Stimulated activated naive CD8-positive, alpha-beta T cell treated with anti-CD3 and anti-CD28 coated beads, Interleukin-15, Interleukin-2, amounts not matched to agents 100 U/mL and 50 U/mL, for 24 hours (primary cell): ENCODE data around the gene RFFL.
"Not testable (repeated sequence)": the region's sequence is repeated elsewhere in the genome, so short reads cannot be mapped to it uniquely, and the experiment has no call there.

Experiments used
- ATAC-seq: fragments of 150-1000 bp; cut with Tn5 transposase; one replicate; pipeline ENCODE4 v1.10.0; 2021
- DNase-seq: peaks from one replicate; pipeline ENCODE4 v3.0.0; 2021

RFFL gene, protein sequence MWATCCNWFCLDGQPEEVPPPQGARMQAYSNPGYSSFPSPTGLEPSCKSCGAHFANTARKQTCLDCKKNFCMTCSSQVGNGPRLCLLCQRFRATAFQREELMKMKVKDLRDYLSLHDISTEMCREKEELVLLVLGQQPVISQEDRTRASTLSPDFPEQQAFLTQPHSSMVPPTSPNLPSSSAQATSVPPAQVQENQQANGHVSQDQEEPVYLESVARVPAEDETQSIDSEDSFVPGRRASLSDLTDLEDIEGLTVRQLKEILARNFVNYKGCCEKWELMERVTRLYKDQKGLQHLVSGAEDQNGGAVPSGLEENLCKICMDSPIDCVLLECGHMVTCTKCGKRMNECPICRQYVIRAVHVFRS

DNA sequence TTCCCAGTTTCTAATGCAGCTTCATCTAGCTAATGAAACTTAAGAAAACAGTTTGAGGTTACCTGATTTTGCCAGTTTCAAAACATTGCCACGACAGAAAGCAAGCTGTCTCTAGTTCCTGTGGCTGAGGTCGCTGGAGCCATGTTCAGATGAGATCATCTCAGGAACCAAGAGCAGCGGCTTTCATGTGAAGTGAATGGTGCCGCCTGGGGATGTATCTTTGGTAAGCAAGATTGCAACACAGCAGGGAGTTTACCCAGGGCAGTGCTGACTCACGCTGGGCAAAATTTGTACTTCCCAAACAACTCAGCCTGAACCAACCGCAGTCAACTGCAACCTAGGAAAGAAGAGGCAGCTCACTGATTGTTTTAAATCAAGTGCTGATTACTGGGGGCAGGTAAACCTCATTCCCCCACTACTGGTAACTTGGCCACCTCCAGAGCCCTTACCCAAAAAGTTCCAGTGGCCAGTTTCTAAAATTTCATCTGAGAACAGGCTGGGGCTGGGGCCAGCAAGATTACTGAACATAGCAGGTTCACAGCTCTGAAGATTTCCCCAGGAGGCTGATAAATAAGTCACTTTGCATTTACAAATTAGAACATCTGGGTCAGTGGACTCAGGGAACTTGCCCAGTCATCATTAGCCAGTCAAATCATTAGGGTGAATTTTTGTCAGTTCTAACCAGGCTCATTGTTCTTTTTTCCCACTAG is at the start of gene RFFL:
Gene RFFL (minus strand): TSS at position 194 of the 710 bp plus-strand sequence. CDS start 37,154 bp downstream, outside the sequence.
- peak; percentile 83 for DNase-seq

DNA sequence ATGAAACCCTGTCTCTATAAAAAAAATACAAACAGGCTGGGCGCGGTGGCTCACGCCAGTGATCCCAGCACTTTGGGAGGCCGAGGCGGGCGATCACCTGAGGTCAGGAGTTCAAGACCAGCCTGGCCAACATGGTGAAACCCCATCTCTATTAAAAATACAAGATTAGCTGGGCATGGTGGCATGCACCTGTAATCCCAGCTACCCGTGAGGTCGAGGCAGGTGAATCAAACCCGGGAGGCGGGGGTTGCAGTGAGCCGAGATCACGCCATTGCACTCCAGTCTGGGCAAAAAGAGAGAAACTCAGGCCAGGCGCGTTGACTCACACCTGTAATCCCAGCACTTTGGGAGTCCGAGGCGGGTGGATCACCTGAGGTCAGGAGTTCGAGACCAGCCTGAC is 47.3 kb upstream of the RFFL start:
- ATAC-seq, DNase-seq: not testable (repeated sequence)

More for the DNA sequence above, at the start of gene RFFL:
- peak; percentile 99 for ATAC-seq

DNA sequence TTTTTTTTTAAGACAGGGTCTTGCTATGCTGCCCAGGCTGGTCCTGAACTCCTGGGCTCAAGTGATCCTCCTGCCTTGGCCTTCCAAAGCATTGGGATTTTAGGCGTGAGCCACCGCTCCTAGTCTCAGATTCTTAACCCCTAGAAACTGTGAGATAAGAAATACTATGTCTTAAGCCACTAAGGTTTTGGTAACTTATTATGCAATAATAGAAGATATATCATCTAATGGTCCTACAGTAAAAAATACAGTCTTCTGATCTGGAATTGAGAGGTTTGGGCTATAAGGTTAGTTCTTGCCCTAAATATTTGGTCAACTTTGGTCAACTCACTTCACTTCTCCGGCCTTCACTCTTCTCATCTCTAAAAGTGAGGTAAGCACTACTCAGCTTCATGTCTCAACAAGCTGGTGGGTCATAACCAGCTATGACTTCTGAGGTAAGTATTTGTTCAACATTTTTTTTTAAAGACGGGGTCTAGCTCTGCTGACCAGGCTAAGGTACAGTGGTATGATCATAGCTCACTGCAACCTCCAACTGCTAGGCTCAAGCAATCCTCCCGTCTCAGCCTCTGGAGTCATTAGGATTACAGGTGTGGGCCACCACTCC is 41.4 kb upstream of the RFFL start:
- DNase-seq (no peak), ATAC-seq (no peak)

DNA sequence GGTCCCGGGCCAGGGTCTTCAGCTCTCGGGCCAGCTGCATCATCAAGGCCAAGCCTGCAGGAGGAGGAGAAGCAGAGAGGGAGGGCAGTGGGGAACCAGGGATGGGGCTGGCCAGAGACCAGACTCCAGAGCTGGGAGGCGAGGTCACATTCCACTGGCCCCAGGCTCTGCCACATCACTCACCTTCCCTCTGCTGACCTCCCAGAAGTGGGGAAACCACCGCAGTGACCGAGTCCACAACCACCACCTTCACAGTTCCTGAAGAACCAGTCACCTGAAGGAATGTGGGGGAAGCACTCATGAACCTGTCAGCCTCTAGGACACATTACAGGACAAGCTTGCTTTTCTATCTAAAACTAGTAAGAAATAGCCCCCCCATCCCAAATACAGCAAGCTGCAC is 39.8 kb upstream of the RFFL start:
- DNase-seq: no peak
- ATAC-seq: no peak

DNA sequence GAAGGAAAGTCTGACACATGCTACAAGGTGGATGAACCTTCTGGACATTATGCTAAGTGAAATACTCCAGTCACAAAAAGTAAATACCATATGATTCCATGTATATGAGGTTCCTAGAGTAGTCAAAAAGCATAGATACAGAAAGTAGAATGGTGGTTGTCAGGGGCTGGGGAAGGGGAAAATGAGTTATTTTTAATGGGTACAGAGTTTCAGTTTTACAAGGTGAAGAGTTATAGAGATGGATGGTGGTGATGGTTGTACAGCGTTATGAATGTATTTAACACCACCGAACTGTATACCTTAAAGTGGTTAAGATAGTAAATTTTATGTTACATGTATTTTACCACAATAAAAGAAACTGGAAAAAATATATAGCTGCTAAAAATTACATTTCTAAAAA is 38.2 kb upstream of the RFFL start:
- ATAC-seq: no peak

DNA sequence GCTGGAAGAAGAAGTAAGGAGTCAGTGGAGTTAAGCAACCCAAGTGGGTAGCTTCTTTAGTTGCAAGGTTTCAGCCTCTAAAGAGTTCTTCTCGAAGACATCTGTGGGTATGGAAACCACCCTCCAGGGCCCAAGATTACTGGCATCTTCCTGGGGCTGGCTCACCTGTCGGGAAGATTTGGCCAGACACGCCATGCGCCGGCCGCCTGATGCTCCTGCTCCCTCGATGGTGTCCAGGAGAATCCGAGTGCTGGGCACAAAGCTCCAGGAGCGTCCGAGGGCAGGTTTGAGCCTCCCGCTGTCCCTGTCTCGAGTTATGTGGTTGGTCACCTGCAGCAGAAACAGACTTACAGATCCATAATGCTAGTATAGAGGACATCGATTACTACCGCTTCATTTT is 37.5 kb upstream of the RFFL start:
- ATAC-seq: no peak

More for the DNA sequence above, 38.2 kb upstream of the RFFL start:
- no peak for DNase-seq

DNA sequence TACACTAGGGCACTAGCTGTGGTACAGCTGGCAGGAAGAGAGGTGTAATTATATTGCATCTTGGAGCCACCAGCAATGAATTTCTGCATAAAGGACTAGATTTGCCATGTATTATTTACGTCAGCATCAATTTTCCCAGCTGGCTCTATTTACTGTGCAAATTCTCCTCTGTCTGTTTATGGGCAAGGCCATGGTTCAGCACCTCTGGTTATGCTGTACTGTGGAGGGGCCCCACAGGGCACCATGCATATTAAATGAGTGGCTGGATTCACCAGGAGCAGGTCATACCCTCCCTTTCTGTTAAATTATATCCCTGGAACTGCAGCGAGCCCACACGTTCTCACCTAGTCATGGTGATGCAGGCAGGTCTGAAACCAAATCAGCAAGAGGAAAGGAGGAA is 36.4 kb upstream of the RFFL start:
- DNase-seq (no peak), ATAC-seq (no peak)

More for the DNA sequence above, 37.5 kb upstream of the RFFL start:
- DNase-seq: no peak

DNA sequence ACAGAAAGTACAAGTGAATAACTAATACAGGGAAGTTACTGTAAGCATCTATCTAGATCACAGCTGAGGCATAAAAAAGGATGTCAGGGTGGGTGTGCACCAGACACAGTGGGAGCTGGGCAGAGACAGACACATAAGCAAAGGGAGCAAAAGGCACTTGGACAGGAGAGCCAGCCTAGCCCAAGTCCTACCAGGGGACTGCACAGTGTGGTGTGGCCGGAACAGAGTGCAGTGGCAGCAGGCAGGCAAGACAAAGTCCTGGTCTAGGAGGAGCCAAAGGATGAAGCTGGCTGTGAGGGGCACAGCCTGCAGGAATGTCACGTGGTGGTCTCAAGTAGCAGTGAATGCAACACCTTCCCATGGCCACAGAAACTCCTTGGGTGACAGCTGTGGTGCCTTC is 34.3 kb upstream of the RFFL start:
- DNase-seq: no peak
- ATAC-seq: no peak

DNA sequence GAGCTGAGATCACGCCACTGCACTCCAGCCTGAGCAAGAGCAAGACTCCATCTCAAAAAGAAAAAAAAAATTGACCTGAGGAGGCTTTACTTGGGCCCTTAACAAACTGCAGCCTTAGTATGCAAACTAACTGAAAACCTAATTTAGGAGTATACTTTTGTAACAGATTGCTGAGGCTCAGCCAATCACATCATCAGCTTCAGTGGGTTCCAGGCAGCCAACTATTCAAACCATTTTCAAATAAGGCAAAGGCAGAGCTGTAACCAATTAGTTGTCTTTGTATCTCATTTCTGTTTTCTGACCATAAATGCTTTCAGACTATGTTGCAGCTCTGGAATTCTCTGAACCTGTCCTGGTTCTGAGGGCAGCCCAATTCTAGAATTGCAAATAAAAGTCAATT is 32.2 kb upstream of the RFFL start:
- DNase-seq (no peak), ATAC-seq (no peak)

DNA sequence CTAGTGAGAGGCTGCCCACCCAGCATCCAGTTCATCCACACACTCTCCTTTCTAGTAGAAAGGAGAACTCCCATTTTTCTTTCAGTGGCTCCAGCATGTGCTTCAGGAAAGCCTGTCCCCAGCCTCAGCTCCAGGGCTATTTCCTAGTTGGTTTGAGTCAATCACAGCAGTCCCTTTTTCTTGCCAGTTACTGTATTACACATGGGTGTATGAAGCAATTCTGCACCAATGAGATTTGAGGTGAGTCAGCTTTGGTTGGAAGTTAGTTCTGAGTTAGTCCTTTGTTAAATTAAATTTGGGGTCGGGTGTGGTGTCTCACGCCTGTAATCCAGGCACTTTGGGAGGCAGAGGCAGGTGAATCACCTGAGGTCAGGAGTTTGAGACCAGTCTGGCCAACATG is 31.4 kb upstream of the RFFL start:
- ATAC-seq (peak; percentile 28), DNase-seq (no peak)

DNA sequence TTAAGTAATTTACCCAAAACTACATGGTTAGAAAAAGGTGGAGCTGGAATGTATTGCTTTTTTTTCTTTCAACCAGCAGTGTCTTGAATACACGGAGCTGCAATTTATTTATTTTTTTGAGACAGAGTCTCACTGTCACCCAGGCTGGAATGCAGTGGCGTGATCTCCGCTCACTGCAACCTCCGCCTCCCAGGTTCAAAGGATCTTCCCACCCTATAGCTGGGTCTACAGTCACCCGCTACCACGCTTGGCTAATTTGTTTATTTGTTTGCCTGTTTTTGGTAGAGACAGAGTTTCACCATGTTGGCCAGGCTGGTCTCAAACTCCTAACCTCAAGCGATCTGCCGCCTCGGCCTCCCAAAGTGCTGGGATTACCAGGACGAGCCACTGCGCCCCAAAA is 27.2 kb upstream of the RFFL start:
- not testable (repeated sequence) for ATAC-seq

DNA sequence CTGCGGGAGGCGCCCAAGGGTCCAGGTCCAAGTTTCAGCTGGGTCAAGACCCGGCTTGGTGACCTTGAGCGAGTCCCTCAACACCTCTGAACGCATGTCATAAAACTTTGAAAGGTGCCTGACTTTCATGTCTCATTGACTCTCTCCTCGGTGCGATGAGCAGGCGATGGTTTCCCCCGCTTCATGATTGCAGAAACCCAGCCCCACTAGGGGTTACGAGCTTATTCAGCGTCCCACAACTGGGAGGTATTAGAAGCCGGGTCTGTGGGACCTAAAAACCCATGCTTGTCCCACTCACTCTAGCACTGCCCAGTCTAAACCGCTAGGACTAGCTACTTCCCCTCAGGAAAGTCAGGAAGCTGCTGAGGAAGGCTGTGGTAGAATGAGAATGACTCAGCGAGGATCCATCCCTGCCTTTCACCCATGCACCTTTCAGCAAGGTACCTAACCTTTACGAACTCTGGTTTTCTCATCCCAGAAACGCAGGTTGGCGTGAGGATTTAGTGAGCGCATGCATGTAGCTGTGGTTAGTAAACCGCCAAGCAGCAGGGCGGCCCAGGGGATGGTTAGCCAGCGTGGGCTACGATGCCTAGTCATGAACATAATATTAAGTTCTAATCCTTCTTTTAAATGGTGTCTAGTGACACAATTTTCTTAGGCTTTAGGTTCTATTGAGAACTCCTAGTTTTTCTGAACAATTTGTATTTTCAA is 26.2 kb upstream of the RFFL start:
- DNase-seq: peak; percentile 60
- peak; percentile 37 for ATAC-seq

More for the DNA sequence above, 27.2 kb upstream of the RFFL start:
- not testable (repeated sequence) for DNase-seq

DNA sequence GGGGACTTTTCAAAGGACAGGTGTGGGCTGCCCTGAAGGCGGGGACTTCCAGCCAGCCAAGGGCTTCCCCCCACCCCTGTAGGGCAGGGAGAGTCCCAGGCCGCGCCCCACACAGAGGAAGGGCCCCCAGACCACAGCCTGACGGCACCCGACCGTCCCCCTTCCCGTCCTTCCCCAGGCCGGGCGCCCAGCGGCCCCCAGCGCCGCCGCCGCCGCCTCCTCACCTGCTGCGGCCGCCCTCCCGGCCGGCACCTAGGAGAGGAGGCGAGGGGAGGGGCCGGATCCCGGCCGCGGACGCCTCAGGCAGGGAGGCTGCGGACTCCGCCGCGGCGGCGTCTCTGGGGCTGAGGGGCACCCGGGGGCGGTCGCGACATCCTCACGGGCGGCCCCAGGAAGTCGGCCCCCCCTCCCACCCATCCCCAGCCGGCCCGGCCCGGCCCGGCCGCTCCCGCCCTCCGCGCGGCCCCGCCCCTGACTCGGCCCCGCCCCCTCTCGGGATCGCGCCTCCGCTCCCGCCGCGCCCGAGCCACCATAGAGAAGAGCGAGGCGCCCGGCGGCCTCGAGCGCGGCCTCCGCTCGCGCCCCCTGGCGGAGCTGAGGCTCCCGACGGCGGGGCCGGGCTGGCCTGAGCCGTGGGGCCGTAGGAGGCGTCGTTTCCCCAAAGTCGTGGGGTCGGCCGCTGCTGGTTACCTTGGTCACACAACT is 25.5 kb upstream of the RFFL start:
- DNase-seq (peak; percentile 93), ATAC-seq (peak; percentile 81)

DNA sequence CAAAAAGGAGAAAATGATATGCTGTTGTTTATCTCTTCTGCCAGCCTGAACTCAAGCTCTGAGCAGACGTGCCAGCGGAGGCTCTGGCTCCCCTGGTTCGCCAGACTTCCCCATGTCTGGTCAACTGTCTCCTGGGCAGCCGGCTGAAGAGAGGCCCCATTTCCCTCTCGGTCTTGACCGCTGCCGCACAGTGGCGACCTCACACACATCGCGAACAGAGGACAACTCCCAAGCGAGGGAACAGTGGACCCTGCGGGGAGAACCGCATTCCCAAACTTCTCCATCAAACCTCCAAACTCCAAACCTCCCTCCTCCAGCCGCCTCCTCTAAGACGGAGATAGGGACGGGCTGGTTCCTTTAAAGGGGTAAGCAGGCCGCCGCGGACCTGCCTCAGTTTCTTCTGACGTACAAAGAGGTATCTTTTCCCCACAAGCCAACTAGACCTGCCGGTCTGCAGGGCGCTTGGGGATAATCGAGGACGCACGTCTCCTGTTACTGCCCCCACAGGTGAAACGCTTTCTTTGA is 24.9 kb upstream of the RFFL start:
- ATAC-seq (no peak), DNase-seq (peak; percentile 41)

DNA sequence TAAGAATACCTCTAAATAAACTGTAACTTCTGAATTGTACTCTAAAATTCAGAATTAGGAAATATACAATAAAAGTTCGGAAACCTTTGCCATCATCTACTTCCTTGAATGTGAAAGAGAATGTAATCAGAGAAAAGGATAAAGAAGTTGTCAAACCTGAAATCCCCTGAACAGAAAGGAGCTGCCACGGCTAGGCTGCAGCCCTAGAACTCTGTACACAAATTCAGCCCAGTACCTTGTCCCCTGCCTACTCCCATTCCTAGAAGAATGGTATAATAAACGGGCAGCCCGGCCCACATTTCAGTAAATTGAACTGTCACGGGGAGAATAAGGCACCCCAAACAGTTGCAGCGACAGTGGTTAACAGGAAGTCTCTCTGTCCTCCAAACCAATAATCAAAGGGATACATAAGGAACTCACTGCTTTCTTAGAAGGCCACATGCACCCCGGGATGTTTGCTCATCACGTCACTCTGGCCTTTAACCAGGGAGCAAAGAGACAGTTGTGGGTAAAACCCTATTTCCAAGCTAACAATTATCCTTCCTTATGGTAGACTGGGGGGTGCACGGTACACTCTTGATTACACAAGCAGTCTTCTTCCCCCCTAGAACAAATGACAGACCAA is 24.3 kb upstream of the RFFL start:
- DNase-seq: peak; percentile 42

DNA sequence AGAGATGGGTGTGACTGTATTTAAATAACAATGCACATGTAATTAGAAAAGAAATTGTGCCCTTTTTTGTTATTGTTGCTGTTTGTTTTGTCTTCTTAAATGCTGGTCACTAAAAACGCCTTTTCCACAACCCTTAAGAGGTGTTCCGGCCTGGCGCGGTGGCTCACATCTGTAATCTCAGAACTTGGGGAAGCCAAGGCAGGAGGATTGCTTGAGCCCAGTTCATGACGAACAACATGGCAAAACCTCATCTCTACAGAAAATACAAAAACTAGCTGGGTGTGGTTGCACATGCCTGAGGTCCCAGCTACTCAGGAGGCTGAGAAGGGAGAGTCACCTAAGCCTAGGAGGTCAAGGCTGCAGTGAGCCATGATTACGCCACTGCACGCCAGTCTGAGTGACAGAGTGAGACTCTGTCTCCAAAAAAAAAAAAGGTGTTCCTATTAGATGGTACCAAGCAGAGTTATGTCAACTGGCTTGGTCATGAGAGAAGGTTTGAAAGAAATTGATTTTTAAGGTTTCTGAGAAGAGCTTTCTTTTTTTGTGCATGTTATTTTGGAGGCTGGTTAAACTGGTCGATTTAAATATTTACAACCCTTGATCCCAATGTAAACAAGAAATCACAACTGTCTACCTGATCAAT is 23.5 kb upstream of the RFFL start:
- DNase-seq: no peak
- ATAC-seq: no peak

More for the DNA sequence above, 24.3 kb upstream of the RFFL start:
- no peak for ATAC-seq

DNA sequence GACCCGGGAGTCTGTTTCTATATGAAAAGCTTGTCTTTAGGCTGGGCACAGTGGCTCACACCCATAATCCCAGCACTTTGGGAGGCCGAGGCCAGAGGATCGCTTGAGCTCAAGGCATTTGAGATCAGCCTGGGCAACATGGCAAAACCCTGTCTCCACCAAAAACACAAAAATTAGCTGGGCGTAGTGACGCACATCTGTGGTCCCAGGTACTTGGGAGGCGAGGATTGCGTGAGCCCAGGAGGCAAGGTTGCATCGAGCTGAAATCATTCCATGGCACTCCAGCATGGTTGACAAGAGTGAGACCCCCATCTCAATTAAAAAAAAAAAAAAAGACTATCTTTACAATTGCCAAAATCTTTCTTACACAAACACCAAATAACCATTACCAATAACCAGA is 22.7 kb upstream of the RFFL start:
- DNase-seq (no peak), ATAC-seq (no peak)

DNA sequence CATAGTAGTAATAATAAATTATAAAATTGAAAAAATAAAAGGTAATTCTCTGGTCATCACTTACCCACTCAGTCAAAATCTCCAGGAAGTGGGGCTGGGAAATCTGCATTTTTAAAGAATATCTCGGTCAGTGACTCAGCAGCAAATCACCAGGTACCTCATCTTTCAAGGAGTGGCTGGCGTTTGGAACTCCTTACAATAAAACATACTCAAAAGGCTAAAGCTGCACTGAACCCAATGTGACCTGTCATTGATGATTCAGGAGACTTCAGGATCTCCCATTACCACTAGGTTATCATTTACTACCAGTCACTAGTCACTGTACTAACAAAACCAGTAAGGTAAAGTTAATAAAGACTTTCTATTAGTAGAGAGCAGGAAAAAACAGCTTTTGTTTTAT is 21.5 kb upstream of the RFFL start:
- no peak for DNase-seq

DNA sequence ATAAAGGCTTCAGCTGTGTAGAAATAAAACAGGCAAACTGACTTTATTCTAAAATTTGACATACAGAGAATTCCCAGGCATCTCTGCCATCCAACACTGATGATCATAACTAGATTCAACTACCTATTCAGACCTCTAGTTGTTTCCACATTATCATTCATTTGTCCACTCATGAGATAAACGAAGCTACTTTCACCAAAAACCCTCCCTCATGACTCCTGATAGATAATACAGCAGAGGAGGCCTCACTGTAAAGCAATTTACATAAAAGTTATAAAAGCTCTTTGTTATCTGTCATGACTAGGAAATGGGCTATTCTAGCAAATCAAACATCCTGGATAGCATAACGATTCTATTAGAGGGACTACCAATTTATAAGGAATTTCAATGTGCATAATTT is 19.6 kb upstream of the RFFL start:
- ATAC-seq: no peak
- DNase-seq: no peak

More for the DNA sequence above, 21.5 kb upstream of the RFFL start:
- no peak for ATAC-seq

DNA sequence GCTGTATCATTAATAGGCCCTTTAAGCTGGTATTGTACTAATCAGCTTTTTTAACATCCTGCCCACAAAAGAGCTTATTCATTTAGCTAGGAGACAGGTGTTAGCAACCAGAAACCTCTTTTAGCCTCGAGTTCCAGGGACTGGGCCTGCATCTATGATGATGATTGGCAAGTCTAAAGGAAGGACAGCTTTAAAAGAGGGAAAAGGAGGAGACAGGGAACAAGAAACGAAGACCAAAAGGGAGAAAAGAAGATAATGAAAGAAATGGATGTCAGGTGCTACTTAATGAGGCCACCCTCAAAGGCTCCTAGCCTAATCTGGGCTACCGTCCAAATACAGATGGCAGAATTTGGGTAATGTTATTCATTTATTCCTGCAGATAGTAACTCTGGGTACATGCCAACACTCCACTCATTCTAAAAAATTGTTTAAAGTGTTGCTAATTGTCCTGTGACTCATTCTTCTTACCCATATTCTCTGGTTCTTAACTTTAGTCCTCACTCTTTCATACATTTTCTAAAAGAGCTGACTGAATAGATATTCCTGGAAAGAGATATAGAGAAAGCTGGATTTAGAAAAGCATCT is 18.7 kb upstream of the RFFL start:
- DNase-seq: no peak
- peak; percentile 51 for ATAC-seq
